ENCODE measurements around the gene MGAT5.

GRCh38 chr2:134274121-134274520 lies 20.2 kb downstream of the MGAT5 start:
- TF ChIP-seq CTCF (IDR thresholded peaks at IDR 0.05; ENCODE audit: low read depth, low read length), result no peak
- TF ChIP-seq MAX (IDR thresholded peaks at IDR 0.05; ENCODE audit: low read depth, low read length), result no peak

Data from NB4 (cell line).